ENCODE data around the gene SV2C. TPM values are rescaled to one million over a fixed set of nuclear protein-coding genes. Genes with fewer than 3 reads are reported as not detected.
A peak's percentile ranks its signal among the peaks of the same experiment; 100 is the strongest.

The SV2C gene
- total and polyA plus RNA-seq, 10 of the 15 experiments (the other 5 are each of a cell fraction or from before 2014, with no cell fraction given): under 0.01 to 1.1 (median 0.63) TPM

- H3K9ac ChIP-seq (ENCODE audit: control insufficient read depth, insufficient read depth, low read length): no peak overlapping the region
- POLR2A ChIA-PET: no interaction called here
- SMC1A ChIA-PET (ENCODE audit: uncharacterized antibody, unreplicated experiment): interaction anchor here (1.6 kb wide), 2 partner anchors 11 to 33 kb away, joined by 3 to 5 read pairs; no protein-coding TSS in a partner anchor
- H3K36me3 ChIP-seq (ENCODE audit: control insufficient read depth in 2 of 2, insufficient read depth in 2 of 2, low read length in 1 of 2): no peaks in the 10 kb centered on the region
- peaks cover 6% of the 10 kb centered on the region; the same call in 1 of the 2 replicates for H3K4me1 ChIP-seq (ENCODE audit: control insufficient read depth, insufficient read depth, low read length)
- no peak overlapping the region for H2AFZ ChIP-seq (ENCODE audit: control insufficient read depth, low read depth, low read length)
- RAD21 ChIA-PET (ENCODE audit: unreplicated experiment): interaction anchor here (0.9 to 1.4 kb wide), 2 partner anchors 11 to 278 kb away, joined by 3 read pairs; no protein-coding TSS in a partner anchor
- H3K79me2 ChIP-seq (ENCODE audit: control insufficient read depth, insufficient read depth, low read length): no peaks in the 10 kb centered on the region
- peak; percentile 90 for ATAC-seq
- no TSS peak for BruUV-seq (replicated peaks)
- CTCF ChIA-PET: no interaction called here
- intact Hi-C loops (cut with micrococcal nuclease; ENCODE audit: unreplicated experiment): no loop called here
- in situ Hi-C loops (cut with MboI): no loop called here
- H3K9me3 ChIP-seq (replicated peaks; ENCODE audit: control insufficient read depth, insufficient read depth, low read length): no peaks in the 10 kb centered on the region
- no peaks in the 10 kb centered on the region for H3K27me3 ChIP-seq (replicated peaks in 1 of 2; ENCODE audit: control insufficient read depth in 2 of 2, insufficient read depth in 2 of 2, low read length in 1 of 2)
- no peak overlapping the region for H3K4me3 ChIP-seq
- no peaks in the 10 kb centered on the region for H4K20me1 ChIP-seq (ENCODE audit: control insufficient read depth, insufficient read depth)
- H3K4me2 ChIP-seq (ENCODE audit: control insufficient read depth, insufficient read depth): peak overlapping the region; percentile 13; the same call in 1 of the 2 replicates
- no peak overlapping the region for H3K27ac ChIP-seq (ENCODE audit: control insufficient read depth, insufficient read depth)
- FAIRE-seq: no peak
- peak; percentile 34 for DNase-seq (ENCODE audit: low read depth, low spot score)
- WGBS (ENCODE audit: insufficient coverage, insufficient replicate concordance, low lambda C conversion rate, missing lambda C conversion rate): 43% methylated on average over 7 of the region's 7 CpGs
- TF ChIP-seq NFXL1 (IDR thresholded peaks at IDR 0.05; ENCODE audit: borderline replicate concordance) (no peak), TCF3 (IDR thresholded peaks at IDR 0.05; ENCODE audit: borderline replicate concordance, insufficient read depth, low read depth, low read length) (0 out of 2 replicates have a peak, but pooled peaks have one; percentile 71), CREB1 (IDR thresholded peaks at IDR 0.05; ENCODE audit: low read depth) (peak; percentile 71; the same call in 1 of the 2 replicates), PAX8 (IDR thresholded peaks at IDR 0.05) (no peak), MYC (IDR thresholded peaks at IDR 0.05; ENCODE audit: insufficient read depth, insufficient read length, insufficient replicate concordance, low read length, severe bottlenecking) (no peak), GABPA (IDR thresholded peaks at IDR 0.05; ENCODE audit: low read depth) (0 out of 2 replicates have a peak, but pooled peaks have one; percentile 30), ZBTB33 (IDR thresholded peaks at IDR 0.05) (no peak), YBX1 (IDR thresholded peaks at IDR 0.05) (no peak), EP300 (IDR thresholded peaks at IDR 0.05; ENCODE audit: borderline replicate concordance in 1 of 2, control insufficient read depth in 1 of 2, low read depth in 2 of 2, low read length in 2 of 2) (peak in 1 of 2 experiments; percentile 17; a peak in 1 of 4 replicates), NR2C1 (IDR thresholded peaks at IDR 0.05) (no peak), DPF2 (IDR thresholded peaks at IDR 0.05) (peak; percentile 47), SMC3 (IDR thresholded peaks at IDR 0.05; ENCODE audit: borderline replicate concordance, low read length) (no peak), ZSCAN29 (IDR thresholded peaks at IDR 0.05) (no peak), ESRRA (IDR thresholded peaks at IDR 0.05; ENCODE audit: low read length) (no peak), NKRF (conservative IDR thresholded peaks at IDR 0.05) (no peak)
- TF ChIP-seq, protein P1, sequence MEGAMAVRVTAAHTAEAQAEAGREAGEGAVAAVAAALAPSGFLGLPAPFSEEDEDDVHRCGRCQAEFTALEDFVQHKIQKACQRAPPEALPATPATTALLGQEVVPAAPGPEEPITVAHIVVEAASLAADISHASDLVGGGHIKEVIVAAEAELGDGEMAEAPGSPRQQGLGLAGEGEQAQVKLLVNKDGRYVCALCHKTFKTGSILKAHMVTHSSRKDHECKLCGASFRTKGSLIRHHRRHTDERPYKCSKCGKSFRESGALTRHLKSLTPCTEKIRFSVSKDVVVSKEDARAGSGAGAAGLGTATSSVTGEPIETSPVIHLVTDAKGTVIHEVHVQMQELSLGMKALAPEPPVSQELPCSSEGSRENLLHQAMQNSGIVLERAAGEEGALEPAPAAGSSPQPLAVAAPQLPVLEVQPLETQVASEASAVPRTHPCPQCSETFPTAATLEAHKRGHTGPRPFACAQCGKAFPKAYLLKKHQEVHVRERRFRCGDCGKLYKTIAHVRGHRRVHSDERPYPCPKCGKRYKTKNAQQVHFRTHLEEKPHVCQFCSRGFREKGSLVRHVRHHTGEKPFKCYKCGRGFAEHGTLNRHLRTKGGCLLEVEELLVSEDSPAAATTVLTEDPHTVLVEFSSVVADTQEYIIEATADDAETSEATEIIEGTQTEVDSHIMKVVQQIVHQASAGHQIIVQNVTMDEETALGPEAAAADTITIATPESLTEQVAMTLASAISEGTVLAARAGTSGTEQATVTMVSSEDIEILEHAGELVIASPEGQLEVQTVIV (IDR thresholded peaks at IDR 0.05; ENCODE audit: borderline replicate concordance, partially characterized antibody): no peak
- TF ChIP-seq, protein P2, sequence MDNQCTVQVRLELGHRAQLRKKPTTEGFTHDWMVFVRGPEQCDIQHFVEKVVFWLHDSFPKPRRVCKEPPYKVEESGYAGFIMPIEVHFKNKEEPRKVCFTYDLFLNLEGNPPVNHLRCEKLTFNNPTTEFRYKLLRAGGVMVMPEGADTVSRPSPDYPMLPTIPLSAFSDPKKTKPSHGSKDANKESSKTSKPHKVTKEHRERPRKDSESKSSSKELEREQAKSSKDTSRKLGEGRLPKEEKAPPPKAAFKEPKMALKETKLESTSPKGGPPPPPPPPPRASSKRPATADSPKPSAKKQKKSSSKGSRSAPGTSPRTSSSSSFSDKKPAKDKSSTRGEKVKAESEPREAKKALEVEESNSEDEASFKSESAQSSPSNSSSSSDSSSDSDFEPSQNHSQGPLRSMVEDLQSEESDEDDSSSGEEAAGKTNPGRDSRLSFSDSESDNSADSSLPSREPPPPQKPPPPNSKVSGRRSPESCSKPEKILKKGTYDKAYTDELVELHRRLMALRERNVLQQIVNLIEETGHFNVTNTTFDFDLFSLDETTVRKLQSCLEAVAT (IDR thresholded peaks at IDR 0.05): peak; percentile 46; the same call in 1 of the 2 replicates
These were observed 220.7 kb downstream of the SV2C start for GRCh38 chr5:76303921-76304320.
